Measurements from ENCODE around the gene PPP1R13L. TPM values are rescaled to one million over a fixed set of nuclear protein-coding genes. Genes with fewer than 3 reads are reported as not detected.

The PPP1R13L gene
- total and polyA plus RNA-seq, 4 donors: 14.0 to 37.3 (median 33.0) TPM

GRCh38 chr19:45407091-45407375 lies 2.2 kb upstream of the PPP1R13L start:
- TF ChIP-seq, protein P1, sequence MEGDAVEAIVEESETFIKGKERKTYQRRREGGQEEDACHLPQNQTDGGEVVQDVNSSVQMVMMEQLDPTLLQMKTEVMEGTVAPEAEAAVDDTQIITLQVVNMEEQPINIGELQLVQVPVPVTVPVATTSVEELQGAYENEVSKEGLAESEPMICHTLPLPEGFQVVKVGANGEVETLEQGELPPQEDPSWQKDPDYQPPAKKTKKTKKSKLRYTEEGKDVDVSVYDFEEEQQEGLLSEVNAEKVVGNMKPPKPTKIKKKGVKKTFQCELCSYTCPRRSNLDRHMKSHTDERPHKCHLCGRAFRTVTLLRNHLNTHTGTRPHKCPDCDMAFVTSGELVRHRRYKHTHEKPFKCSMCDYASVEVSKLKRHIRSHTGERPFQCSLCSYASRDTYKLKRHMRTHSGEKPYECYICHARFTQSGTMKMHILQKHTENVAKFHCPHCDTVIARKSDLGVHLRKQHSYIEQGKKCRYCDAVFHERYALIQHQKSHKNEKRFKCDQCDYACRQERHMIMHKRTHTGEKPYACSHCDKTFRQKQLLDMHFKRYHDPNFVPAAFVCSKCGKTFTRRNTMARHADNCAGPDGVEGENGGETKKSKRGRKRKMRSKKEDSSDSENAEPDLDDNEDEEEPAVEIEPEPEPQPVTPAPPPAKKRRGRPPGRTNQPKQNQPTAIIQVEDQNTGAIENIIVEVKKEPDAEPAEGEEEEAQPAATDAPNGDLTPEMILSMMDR (IDR thresholded peaks at IDR 0.05; ENCODE audit: control extremely low read depth, extremely low read depth): no peak
- DNase-seq (no peak), ATAC-seq (ENCODE audit: insufficient read depth, low FRiP score) (no peak)
- H3K27ac ChIP-seq (ENCODE audit: low read depth in 1 of 2, low read length in 1 of 2): no peak overlapping the region
- H3K4me1 ChIP-seq (ENCODE audit: control insufficient read depth in 5 of 5, insufficient read depth in 5 of 5, low read length in 5 of 5): peaks cover 3 to 32% (median 13%) of the 10 kb centered on the region in 5 donors
- peaks cover 0 to 29% (median 23%) of the 10 kb centered on the region in 3 donors for H3K27me3 ChIP-seq (ENCODE audit: control insufficient read depth in 3 of 3, insufficient read depth in 3 of 3, low read length in 2 of 3)
- no peaks in the 10 kb centered on the region for H3K9me3 ChIP-seq (ENCODE audit: control insufficient read depth in 4 of 4, insufficient read depth in 3 of 4, low read length in 3 of 4)
- WGBS, 2 donors: 2 to 3% methylated on average over 10 of the region's 10 CpGs
- H3K9ac ChIP-seq (ENCODE audit: insufficient read depth in 1 of 2, low read length in 2 of 2): peak overlapping the region in 1 of 2 donors; percentile 9
- H3K4me3 ChIP-seq: peak overlapping the region; percentile 56
- H3K36me3 ChIP-seq (ENCODE audit: control insufficient read depth in 4 of 4, insufficient read depth in 4 of 4, low read length in 4 of 4): no peaks in the 10 kb centered on the region

DNA sequence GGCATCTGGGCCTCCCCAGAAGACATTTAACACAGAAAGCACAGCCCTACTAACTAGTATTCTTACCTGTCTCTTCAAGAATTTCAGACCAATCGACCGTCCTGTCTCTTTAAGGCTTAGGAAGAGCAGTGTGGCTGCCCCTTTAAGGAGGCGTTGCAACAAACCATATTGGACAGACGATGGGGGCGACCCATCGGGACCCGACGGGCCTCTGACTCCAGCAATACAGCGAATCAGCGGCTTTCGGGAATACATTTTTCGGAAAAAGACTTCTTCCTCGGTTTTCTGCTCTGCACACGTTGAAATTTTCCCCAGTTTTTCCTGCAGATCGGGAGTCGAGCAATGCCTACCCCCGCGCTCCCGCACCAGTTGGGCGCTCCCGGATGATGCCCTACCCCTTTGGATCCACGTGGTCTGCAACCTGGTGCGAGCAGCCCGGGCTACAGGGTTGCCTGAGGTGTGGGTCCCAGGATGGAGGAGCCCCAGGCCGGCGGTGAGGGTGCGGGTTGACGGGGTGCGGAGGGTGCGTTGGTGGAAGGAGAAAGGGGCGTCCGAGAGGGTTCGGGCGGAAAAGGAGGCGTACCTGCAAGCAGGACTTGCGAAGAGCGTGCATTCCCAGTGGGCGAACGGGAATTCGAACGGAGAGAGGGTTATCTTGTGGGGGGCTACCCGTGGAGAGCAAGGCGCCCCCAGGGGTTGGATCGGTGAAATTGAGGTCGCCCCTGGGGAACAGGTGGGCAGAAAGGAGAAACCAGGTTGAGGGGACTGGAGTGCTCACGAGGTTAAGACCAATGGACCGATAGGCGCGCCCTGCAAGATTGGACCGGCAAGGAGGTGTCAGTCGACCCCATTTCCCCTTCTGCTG lies 1.6 kb upstream of the PPP1R13L start, which contains the start of gene POLR1G:
Gene POLR1G, plus strand, starts transcription at position 419 of the 865 bp plus-strand sequence. Its CDS starts 53 bp downstream, at position 472.
- Histone ChIP-seq H3K4me1 (ENCODE audit: control insufficient read depth in 5 of 5, insufficient read depth in 5 of 5, low read length in 5 of 5) (peaks cover 3 to 32% (median 13%) of the 10 kb centered on the region in 5 donors), H3K4me3 (peak within 1 kb of the TSS; percentile 56), H3K27me3 (ENCODE audit: control insufficient read depth in 3 of 3, insufficient read depth in 3 of 3, low read length in 2 of 3) (peaks cover 0 to 34% (median 28%) of the 10 kb centered on the region in 3 donors), H3K9me3 (ENCODE audit: control insufficient read depth in 4 of 4, insufficient read depth in 3 of 4, low read length in 3 of 4) (no peaks in the 10 kb centered on the region), H3K27ac (ENCODE audit: low read depth in 1 of 2, low read length in 1 of 2) (peak within 1 kb of the TSS; percentile 91 to 93), H3K9ac (ENCODE audit: insufficient read depth in 1 of 2, low read length in 2 of 2) (peak within 1 kb of the TSS in 1 of 2 donors; percentile 65), H3K36me3 (ENCODE audit: control insufficient read depth in 4 of 4, insufficient read depth in 4 of 4, low read length in 4 of 4) (no peaks in the 10 kb centered on the region)
- TF ChIP-seq, protein P1 (IDR thresholded peaks at IDR 0.05; ENCODE audit: control extremely low read depth, extremely low read depth): no peak
- ATAC-seq (ENCODE audit: insufficient read depth, low FRiP score) (peak; percentile 66), DNase-seq (peak; percentile 77 to 92 (median 81))
- 0 to 1% methylated on average over 51 of the region's 51 CpGs for WGBS, 2 donors

GRCh38 chr19:45405435-45406225 lies 761 bp upstream of the PPP1R13L start:
- TF ChIP-seq, protein P1 (IDR thresholded peaks at IDR 0.05; ENCODE audit: control extremely low read depth, extremely low read depth): no peak
- Histone ChIP-seq H3K4me1 (ENCODE audit: control insufficient read depth in 5 of 5, insufficient read depth in 5 of 5, low read length in 5 of 5) (peaks cover 3 to 32% (median 13%) of the 10 kb centered on the region in 5 donors), H3K27ac (ENCODE audit: low read depth in 1 of 2, low read length in 1 of 2) (peak overlapping the region; percentile 91 to 93), H3K27me3 (ENCODE audit: control insufficient read depth in 3 of 3, insufficient read depth in 3 of 3, low read length in 2 of 3) (peaks cover 0 to 34% (median 28%) of the 10 kb centered on the region in 3 donors), H3K4me3 (peak overlapping the region; percentile 59), H3K36me3 (ENCODE audit: control insufficient read depth in 4 of 4, insufficient read depth in 4 of 4, low read length in 4 of 4) (no peaks in the 10 kb centered on the region), H3K9ac (ENCODE audit: insufficient read depth in 1 of 2, low read length in 2 of 2) (peak overlapping the region in 1 of 2 donors; percentile 14), H3K9me3 (ENCODE audit: control insufficient read depth in 4 of 4, insufficient read depth in 3 of 4, low read length in 3 of 4) (no peaks in the 10 kb centered on the region)
- peak; percentile 73 for ATAC-seq (ENCODE audit: insufficient read depth, low FRiP score)
- WGBS, 2 donors: 0% methylated on average over 47 to 48 of the region's 48 CpGs
- peak; percentile 86 to 89 (median 87) for DNase-seq

Measured in lung (tissue), 12 donors.